Kidney epithelial cell (primary cell): Measurements from ENCODE around the gene PTPRZ1. TPM values are rescaled to one million over a fixed set of nuclear protein-coding genes. Genes with fewer than 3 reads are reported as not detected.

Experiments used
- DNase-seq: peaks from one replicate; pipeline ENCODE4 v3.0.0-alpha.2; 2010; ENCODE audit warnings: low read depth
- H3K27me3 ChIP-seq: 2 replicates; pipeline ENCODE4 v1.6.0; 2011; ENCODE audit warnings: low read length; ENCODE audit not compliant: control insufficient read depth, insufficient read depth
- H3K36me3 ChIP-seq: 2 replicates; pipeline ENCODE4 v1.5.1; 2011; ENCODE audit warnings: low read length; ENCODE audit not compliant: control insufficient read depth, insufficient read depth
- H3K4me3 ChIP-seq: 2 replicates; pipeline ENCODE4 v1.5.1; 2011; ENCODE audit warnings: low read depth, mild to moderate bottlenecking, control low read depth, low read length
- CTCF ChIP-seq: IDR thresholded peaks from 2 replicates; pipeline ENCODE4 v1.5.1; 2011; ENCODE audit warnings: mild to moderate bottlenecking, moderate library complexity, low read length, control low read depth, inconsistent platforms; ENCODE audit not compliant: insufficient read depth, poor library complexity, severe bottlenecking
- total RNA-seq: library from RNA; depleted of rRNA; stranded (reverse); fragments of >200 nt; gene quantifications from 2 replicates; pipeline ENCODE4 v1.2.3, GENCODE V29; 2015

Gene PTPRZ1
- total RNA-seq, 1 donor from 2014 or later: 0.04 TPM

- Histone ChIP-seq H3K27me3 (no peaks in the 10 kb centered on the region), H3K4me3 (no peak overlapping the region), H3K36me3 (no peaks in the 10 kb centered on the region)
- peak; percentile 34 for DNase-seq
- TF ChIP-seq CTCF: peak; percentile 80
Measured at GRCh38 chr7:121994625-121995410, 121.9 kb downstream of the PTPRZ1 start.

- Histone ChIP-seq H3K27me3 (no peaks in the 10 kb centered on the region), H3K4me3 (no peak overlapping the region), H3K36me3 (no peaks in the 10 kb centered on the region)
- TF ChIP-seq CTCF: no peak
- no peak for DNase-seq
Measured at GRCh38 chr7:122006687-122007086, 133.7 kb downstream of the PTPRZ1 start.

- no peak for DNase-seq
- H3K36me3 ChIP-seq: no peaks in the 10 kb centered on the region
- no peaks in the 10 kb centered on the region for H3K27me3 ChIP-seq
- no peak overlapping the region for H3K4me3 ChIP-seq
- TF ChIP-seq CTCF: no peak
Measured at GRCh38 chr7:122010116-122010515, 137.2 kb downstream of the PTPRZ1 start.

- Histone ChIP-seq H3K27me3 (no peaks in the 10 kb centered on the region), H3K36me3 (no peaks in the 10 kb centered on the region), H3K4me3 (no peak overlapping the region)
- no peak for DNase-seq
- TF ChIP-seq CTCF: no peak
Measured at GRCh38 chr7:122013065-122013464, 140.1 kb downstream of the PTPRZ1 start.

GRCh38 chr7:122013630-122014029 lies 140.7 kb downstream of the PTPRZ1 start:
- Histone ChIP-seq H3K27me3 (no peaks in the 10 kb centered on the region), H3K36me3 (no peaks in the 10 kb centered on the region), H3K4me3 (no peak overlapping the region)
- DNase-seq: no peak
- no peak for TF ChIP-seq CTCF

- Histone ChIP-seq H3K36me3 (no peaks in the 10 kb centered on the region), H3K4me3 (no peak overlapping the region), H3K27me3 (no peaks in the 10 kb centered on the region)
- DNase-seq: no peak
- peak; percentile 3 for TF ChIP-seq CTCF
Measured at GRCh38 chr7:122014697-122015096, 141.7 kb downstream of the PTPRZ1 start.
